Trophoblast cell (in vitro differentiated cells and primary cell): ENCODE data around the gene POGZ.
"Not testable (repeated sequence)": the region's sequence is repeated elsewhere in the genome, so short reads cannot be mapped to it uniquely, and the experiment has no call there.

Source experiments
- DNase-seq, 2 donors: peaks; one replicate each; pipeline ENCODE4 v3.0.0-alpha.2; 2016
- H2AFZ ChIP-seq: 2 replicates; pipeline ENCODE4 v1.6.1; 2013; ENCODE audit warnings: low read length, moderate library complexity, mild to moderate bottlenecking; ENCODE audit not compliant: insufficient read depth, poor library complexity
- H2AK5ac ChIP-seq: 2 replicates; pipeline ENCODE4 v1.6.1; 2013; ENCODE audit warnings: mild to moderate bottlenecking, low read length
- H2BK120ac ChIP-seq: 2 replicates; pipeline ENCODE4 v1.6.1; 2013; ENCODE audit warnings: low read length, mild to moderate bottlenecking, moderate library complexity; ENCODE audit not compliant: insufficient read depth, poor library complexity
- H2BK12ac ChIP-seq: 2 replicates; pipeline ENCODE4 v1.6.1; 2013; ENCODE audit warnings: mild to moderate bottlenecking, low read length, moderate library complexity
- H2BK5ac ChIP-seq: 2 replicates; pipeline ENCODE4 v1.6.1; 2013; ENCODE audit warnings: low read length, low read depth, moderate library complexity, mild to moderate bottlenecking; ENCODE audit not compliant: poor library complexity
- H3K14ac ChIP-seq: 2 replicates; pipeline ENCODE4 v1.6.1; 2013; ENCODE audit warnings: mild to moderate bottlenecking, low read length
- H3K18ac ChIP-seq: 2 replicates; pipeline ENCODE4 v1.6.1; 2013; ENCODE audit warnings: mild to moderate bottlenecking, low read length
- H3K23ac ChIP-seq: 2 replicates; pipeline ENCODE4 v1.6.1; 2013; ENCODE audit warnings: low read length
- H3K27ac ChIP-seq: 2 replicates; pipeline ENCODE4 v1.5.1; 2013; ENCODE audit warnings: low read depth, mild to moderate bottlenecking, inconsistent platforms, low read length, moderate library complexity
- H3K27me3 ChIP-seq: 2 replicates; pipeline ENCODE4 v1.6.1; 2013; ENCODE audit warnings: inconsistent platforms, mild to moderate bottlenecking, low read length, moderate library complexity; ENCODE audit not compliant: insufficient read depth
- H3K36me3 ChIP-seq, 2 experiments: 1 replicate in 1 of 2; 2 replicates in 1 of 2; pipeline ENCODE4 v1.6.1; 2013; ENCODE audit warnings: low read length in 2 of 2, mild to moderate bottlenecking in 2 of 2, moderate library complexity in 1 of 2; ENCODE audit not compliant: insufficient read depth in 2 of 2, control insufficient read depth in 1 of 2
- H3K4ac ChIP-seq: 2 replicates; pipeline ENCODE4 v1.6.1; 2013; ENCODE audit warnings: low read depth, mild to moderate bottlenecking, low read length, moderate library complexity
- H3K4me1 ChIP-seq, 2 experiments: 1 replicate in 1 of 2; 2 replicates in 1 of 2; pipeline ENCODE4 v1.6.1; 2013; ENCODE audit warnings: low read length in 2 of 2, mild to moderate bottlenecking in 2 of 2, moderate library complexity in 1 of 2; ENCODE audit not compliant: insufficient read depth in 2 of 2, control insufficient read depth in 1 of 2
- H3K4me2 ChIP-seq: 2 replicates; pipeline ENCODE4 v1.6.1; 2013; ENCODE audit warnings: inconsistent platforms, mild to moderate bottlenecking, low read length, moderate library complexity
- H3K4me3 ChIP-seq: 2 replicates; pipeline ENCODE4 v1.5.1; 2013; ENCODE audit warnings: mild to moderate bottlenecking, low read depth, low read length, inconsistent platforms
- H3K79me1 ChIP-seq: one replicate; pipeline ENCODE4 v1.6.1; 2013; ENCODE audit warnings: low read length
- H3K79me2 ChIP-seq: 2 replicates; pipeline ENCODE4 v1.6.1; 2013; ENCODE audit warnings: low read length, mild to moderate bottlenecking; ENCODE audit not compliant: control insufficient read depth, insufficient read depth, poor library complexity
- H3K9ac ChIP-seq: 2 replicates; pipeline ENCODE4 v1.6.1; 2013; ENCODE audit warnings: mild to moderate bottlenecking, low read length
- H3K9me3 ChIP-seq: 2 replicates; pipeline ENCODE4 v1.6.1; 2013; ENCODE audit warnings: low read depth, mild to moderate bottlenecking, control low read depth, inconsistent platforms, low read length; ENCODE audit not compliant: insufficient read depth
- H4K12ac ChIP-seq: 2 replicates; pipeline ENCODE4 v1.6.1; 2013; ENCODE audit warnings: low read depth, mild to moderate bottlenecking, low read length, moderate library complexity
- H4K8ac ChIP-seq: 2 replicates; pipeline ENCODE4 v1.6.1; 2013; ENCODE audit warnings: low read depth, mild to moderate bottlenecking, low read length, moderate library complexity
- H4K91ac ChIP-seq: one replicate; pipeline ENCODE4 v1.6.1; 2013; ENCODE audit warnings: low read depth, mild to moderate bottlenecking, low read length, moderate library complexity
- WGBS: extraction: QIAGEN DNeasy Blood & Tissue Kit; methylation state at CpG from one replicate; pipeline ENCODE4 v1.1.7; 2013; ENCODE audit warnings: missing lambda C conversion rate; ENCODE audit not compliant: insufficient read length, insufficient coverage; ENCODE audit errors: extremely low coverage; 5-methylcytosine and 5-hydroxymethylcytosine counted together

The POGZ gene

DNA sequence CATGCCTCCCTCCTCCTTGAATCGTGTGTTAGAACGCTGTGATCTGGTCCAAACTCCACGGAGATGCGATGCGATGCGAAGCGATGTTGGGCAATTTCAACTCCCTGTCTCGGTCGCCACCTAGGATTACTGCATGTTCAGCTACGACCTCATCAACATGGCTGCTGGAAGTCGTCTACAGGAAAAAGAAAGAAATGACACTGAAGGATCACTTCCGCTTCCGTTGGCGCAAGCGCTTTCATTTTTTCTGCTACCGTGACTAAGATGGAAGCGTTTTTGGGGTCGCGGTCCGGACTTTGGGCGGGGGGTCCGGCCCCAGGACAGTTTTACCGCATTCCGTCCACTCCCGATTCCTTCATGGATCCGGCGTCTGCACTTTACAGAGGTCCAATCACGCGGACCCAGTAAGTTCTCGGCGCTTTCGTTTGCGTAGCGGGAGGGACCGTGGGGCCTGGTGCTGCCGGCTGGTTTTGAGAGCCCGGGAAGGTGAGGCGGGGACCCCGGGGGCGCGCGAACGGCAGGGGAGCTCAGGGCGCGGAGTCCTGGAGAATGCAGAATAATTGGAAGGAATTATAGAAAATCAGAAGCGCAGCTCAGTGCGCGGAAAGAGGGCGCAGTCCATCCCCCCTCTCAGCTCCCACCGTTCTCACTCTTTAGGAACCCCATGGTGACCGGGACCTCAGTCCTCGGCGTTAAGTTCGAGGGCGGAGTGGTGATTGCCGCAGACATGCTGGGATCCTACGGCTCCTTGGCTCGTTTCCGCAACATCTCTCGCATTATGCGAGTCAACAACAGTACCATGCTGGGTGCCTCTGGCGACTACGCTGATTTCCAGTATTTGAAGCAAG is 59.7 kb downstream of the POGZ start, which contains the start of gene PSMB4:
TSS of gene PSMB4 (plus strand) at position 250 of the 848 bp plus-strand sequence. CDS start at position 265, 15 bp downstream.
- Histone ChIP-seq H3K4ac (peak within 1 kb of the TSS; percentile 93), H3K9ac (peak within 1 kb of the TSS; percentile 97), H2AK5ac (peak within 1 kb of the TSS; percentile 60), H3K18ac (peak within 1 kb of the TSS; percentile 53), H3K23ac (peak within 1 kb of the TSS; percentile 28), H3K36me3 (peaks cover 7 to 20% of the 10 kb centered on the region in 2 experiments), H2BK5ac (peak within 1 kb of the TSS; percentile 59), H3K9me3 (no peaks in the 10 kb centered on the region), H3K27me3 (no peaks in the 10 kb centered on the region), H4K8ac (peak within 1 kb of the TSS; percentile 79), H2BK120ac (peak within 1 kb of the TSS; percentile 50), H3K4me2 (peak within 1 kb of the TSS; percentile 79), H4K12ac (peak within 1 kb of the TSS; percentile 87), H3K79me1 (peaks cover 7% of the 10 kb centered on the region), H3K27ac (peak within 1 kb of the TSS; percentile 44), H3K14ac (peak within 1 kb of the TSS; percentile 80), H2BK12ac (no peak within 1 kb of the TSS), H4K91ac (peak within 1 kb of the TSS; percentile 76), H3K4me3 (peak within 1 kb of the TSS; percentile 94), H3K79me2 (peaks cover 7% of the 10 kb centered on the region), H2AFZ (peak within 1 kb of the TSS; percentile 38), H3K4me1 (peaks cover 6 to 10% of the 10 kb centered on the region in 2 experiments)
- DNase-seq: peak; percentile 84 to 94
- no CpG with 5 or more reads among the region's 63 CpGs for WGBS

GRCh38 chr1:151396265-151396664 is 63.0 kb downstream of the POGZ start:
- not testable (repeated sequence) for H3K36me3 ChIP-seq, H2BK5ac ChIP-seq, H4K12ac ChIP-seq, H3K79me2 ChIP-seq, H3K14ac ChIP-seq, DNase-seq, H3K9ac ChIP-seq, H3K27me3 ChIP-seq, H3K18ac ChIP-seq, H4K8ac ChIP-seq, H2AK5ac ChIP-seq, H3K9me3 ChIP-seq, H2AFZ ChIP-seq, H4K91ac ChIP-seq, H3K4me3 ChIP-seq, H2BK12ac ChIP-seq, H3K4me2 ChIP-seq, H3K23ac ChIP-seq, H3K4me1 ChIP-seq, H3K79me1 ChIP-seq, H2BK120ac ChIP-seq, H3K4ac ChIP-seq, H3K27ac ChIP-seq
- no CpG with 5 or more reads among the region's 5 CpGs for WGBS

GRCh38 chr1:151393583-151393982 is 65.7 kb downstream of the POGZ start:
- H3K79me2 ChIP-seq: no peaks in the 10 kb centered on the region
- no peak for DNase-seq
- H3K9ac ChIP-seq: no peak overlapping the region
- H2BK5ac ChIP-seq: no peak overlapping the region
- H3K9me3 ChIP-seq: no peaks in the 10 kb centered on the region
- H3K27ac ChIP-seq: no peak overlapping the region
- H3K36me3 ChIP-seq: no peaks in the 10 kb centered on the region
- no peak overlapping the region for H2BK120ac ChIP-seq
- H3K14ac ChIP-seq: no peak overlapping the region
- H3K27me3 ChIP-seq: no peaks in the 10 kb centered on the region
- no peaks in the 10 kb centered on the region for H3K4me1 ChIP-seq
- no peak overlapping the region for H4K8ac ChIP-seq
- H3K23ac ChIP-seq: no peak overlapping the region
- H3K4me3 ChIP-seq: no peak overlapping the region
- H4K12ac ChIP-seq: no peak overlapping the region
- H3K18ac ChIP-seq: no peak overlapping the region
- H2AK5ac ChIP-seq: no peak overlapping the region
- no peak overlapping the region for H4K91ac ChIP-seq
- H2AFZ ChIP-seq: no peak overlapping the region
- no peak overlapping the region for H2BK12ac ChIP-seq
- H3K4ac ChIP-seq: no peak overlapping the region
- H3K79me1 ChIP-seq: no peaks in the 10 kb centered on the region
- H3K4me2 ChIP-seq: no peak overlapping the region

GRCh38 chr1:151391079-151391563 is 68.2 kb downstream of the POGZ start:
- Histone ChIP-seq H3K4me1 (no peaks in the 10 kb centered on the region), H2BK120ac (no peak overlapping the region), H2AK5ac (no peak overlapping the region), H3K9me3 (no peaks in the 10 kb centered on the region), H3K9ac (no peak overlapping the region), H3K14ac (no peak overlapping the region), H3K27ac (no peak overlapping the region), H3K18ac (no peak overlapping the region), H4K12ac (no peak overlapping the region), H2AFZ (no peak overlapping the region), H3K4ac (no peak overlapping the region), H3K4me3 (no peak overlapping the region), H3K4me2 (no peak overlapping the region), H3K79me1 (no peaks in the 10 kb centered on the region), H3K36me3 (no peaks in the 10 kb centered on the region), H2BK5ac (no peak overlapping the region), H4K91ac (no peak overlapping the region), H2BK12ac (no peak overlapping the region), H4K8ac (no peak overlapping the region), H3K27me3 (no peaks in the 10 kb centered on the region), H3K79me2 (no peaks in the 10 kb centered on the region), H3K23ac (no peak overlapping the region)
- WGBS: no CpG with 5 or more reads among the region's 3 CpGs
- DNase-seq: no peak
